ENCODE results near the gene TMX4.
A peak's percentile ranks its signal among the peaks of the same experiment; 100 is the strongest.

The TMX4 gene

GRCh38 chr20:8020314-8021079 is 936 bp upstream of the TMX4 start:
- TF ChIP-seq EZH2phosphoT487 (IDR thresholded peaks at IDR 0.05; ENCODE audit: borderline replicate concordance, low read length) (no peak), CTCF (IDR thresholded peaks at IDR 0.05; ENCODE audit: low read depth, low read length, poor library complexity, severe bottlenecking) (no peak)
- H3K4me3 ChIP-seq (ENCODE audit: low read length): peak overlapping the region; percentile 81
- peak overlapping the region; percentile 90 for H3K4me2 ChIP-seq (ENCODE audit: low read length)
- peaks cover 33% of the 10 kb centered on the region for H3K4me1 ChIP-seq (ENCODE audit: control insufficient read depth, low read length)
- H3K79me2 ChIP-seq (ENCODE audit: control insufficient read depth, low read length): peaks cover 32% of the 10 kb centered on the region
- H4K20me1 ChIP-seq (ENCODE audit: control insufficient read depth, insufficient read depth, low read depth, low read length): no peaks in the 10 kb centered on the region
- peaks cover 8% of the 10 kb centered on the region for H3F3A ChIP-seq (ENCODE audit: control insufficient read depth, insufficient read depth)
- no peaks in the 10 kb centered on the region for H3K9me3 ChIP-seq (ENCODE audit: control insufficient read depth, insufficient read depth, low read length)
- H3K27ac ChIP-seq (ENCODE audit: low read depth, low read length): peak overlapping the region; percentile 83
- H3K27me3 ChIP-seq (ENCODE audit: control insufficient read depth, low read length): no peaks in the 10 kb centered on the region
- no peaks in the 10 kb centered on the region for H3K9me2 ChIP-seq (replicated peaks; ENCODE audit: control insufficient read depth, low read length)
- peaks cover 4% of the 10 kb centered on the region for H3K36me3 ChIP-seq (ENCODE audit: control insufficient read depth, low read length)

- H3K4me1 ChIP-seq (ENCODE audit: control insufficient read depth, low read length): peaks cover 33% of the 10 kb centered on the region
- H3K27ac ChIP-seq (ENCODE audit: low read depth, low read length): peak overlapping the region; percentile 83
- peak overlapping the region; percentile 81 for H3K4me3 ChIP-seq (ENCODE audit: low read length)
These were observed 362 bp upstream of the TMX4 start for GRCh38 chr20:8019998-8020247.

GRCh38 chr20:8018958-8019245 is 659 bp downstream of the TMX4 start:
- Histone ChIP-seq H3K9me3 (ENCODE audit: control insufficient read depth, insufficient read depth, low read length) (no peaks in the 10 kb centered on the region), H4K20me1 (ENCODE audit: control insufficient read depth, insufficient read depth, low read depth, low read length) (no peaks in the 10 kb centered on the region), H3F3A (ENCODE audit: control insufficient read depth, insufficient read depth) (peaks cover 8% of the 10 kb centered on the region), H3K4me3 (ENCODE audit: low read length) (peak overlapping the region; percentile 81), H3K4me1 (ENCODE audit: control insufficient read depth, low read length) (peaks cover 33% of the 10 kb centered on the region), H3K9me2 (replicated peaks; ENCODE audit: control insufficient read depth, low read length) (no peaks in the 10 kb centered on the region), H3K36me3 (ENCODE audit: control insufficient read depth, low read length) (peaks cover 4% of the 10 kb centered on the region), H3K27ac (ENCODE audit: low read depth, low read length) (peak overlapping the region; percentile 83), H3K4me2 (ENCODE audit: low read length) (peak overlapping the region; percentile 90), H3K79me2 (ENCODE audit: control insufficient read depth, low read length) (peaks cover 48% of the 10 kb centered on the region), H3K27me3 (ENCODE audit: control insufficient read depth, low read length) (no peaks in the 10 kb centered on the region)
- TF ChIP-seq EZH2phosphoT487 (IDR thresholded peaks at IDR 0.05; ENCODE audit: borderline replicate concordance, low read length) (no peak), CTCF (IDR thresholded peaks at IDR 0.05; ENCODE audit: low read depth, low read length, poor library complexity, severe bottlenecking) (peak; percentile 17)

More at GRCh38 chr20:8019998-8020247, 362 bp upstream of the TMX4 start:
- TF ChIP-seq CTCF (IDR thresholded peaks at IDR 0.05; ENCODE audit: low read depth, low read length, poor library complexity, severe bottlenecking): no peak
- TF ChIP-seq EZH2phosphoT487 (IDR thresholded peaks at IDR 0.05; ENCODE audit: borderline replicate concordance, low read length): no peak
- Histone ChIP-seq H4K20me1 (ENCODE audit: control insufficient read depth, insufficient read depth, low read depth, low read length) (no peaks in the 10 kb centered on the region), H3K4me2 (ENCODE audit: low read length) (peak overlapping the region; percentile 90), H3K79me2 (ENCODE audit: control insufficient read depth, low read length) (peaks cover 37% of the 10 kb centered on the region), H3K27me3 (ENCODE audit: control insufficient read depth, low read length) (no peaks in the 10 kb centered on the region), H3F3A (ENCODE audit: control insufficient read depth, insufficient read depth) (peaks cover 8% of the 10 kb centered on the region), H3K36me3 (ENCODE audit: control insufficient read depth, low read length) (peaks cover 4% of the 10 kb centered on the region), H3K9me2 (replicated peaks; ENCODE audit: control insufficient read depth, low read length) (no peaks in the 10 kb centered on the region), H3K9me3 (ENCODE audit: control insufficient read depth, insufficient read depth, low read length) (no peaks in the 10 kb centered on the region)
